Measurements from ENCODE around the gene PRR20D. TPM values are rescaled to one million over a fixed set of nuclear protein-coding genes. Genes with fewer than 3 reads are reported as not detected.

Gene PRR20D
- total and polyA plus RNA-seq, 2 of the 8 experiments (the other 6 are each of a cell fraction or from before 2014, with no cell fraction given): not detected

Small RNA genes lying within 50 kb of the gene (small RNA-seq; reads per million reads assigned to genes)
- gene PRR20FP (ENCODE audit: insufficient read depth): not detected

Other genes with a start within 250 kb of the PRR20D start
- gene PRR20A, start 19.7 kb upstream of the PRR20D start, total RNA-seq (2021; fragmentation: NEBNext Ultra II Directional; extraction: Animal tissue kit (Norgen Biotek cat#: 25700)): not detected in 2 replicates
- not detected in 2 replicates for gene PRR20A, start 19.7 kb upstream of the PRR20D start, polyA plus RNA-seq (2011; rRNA removed)
- gene PRR20B, start 13.1 kb upstream of the PRR20D start, total RNA-seq (2021; fragmentation: NEBNext Ultra II Directional; extraction: Animal tissue kit (Norgen Biotek cat#: 25700)): not detected in 2 replicates
- gene PRR20B, start 13.1 kb upstream of the PRR20D start, polyA plus RNA-seq (2011; rRNA removed): not detected in 2 replicates
- not detected in 2 replicates for gene PRR20C, start 6.6 kb upstream of the PRR20D start, total RNA-seq (2021; fragmentation: NEBNext Ultra II Directional; extraction: Animal tissue kit (Norgen Biotek cat#: 25700))
- not detected in 2 replicates for gene PRR20C, start 6.6 kb upstream of the PRR20D start, polyA plus RNA-seq (2011; rRNA removed)
- gene PRR20E, start 6.6 kb downstream of the PRR20D start, total RNA-seq (2021; fragmentation: NEBNext Ultra II Directional; extraction: Animal tissue kit (Norgen Biotek cat#: 25700)): not detected in 2 replicates
- gene PRR20E, start 6.6 kb downstream of the PRR20D start, polyA plus RNA-seq (2011; rRNA removed): not detected in 2 replicates